CD4-positive, alpha-beta memory T cell (primary cell): Measurements from ENCODE around the gene RRM2. TPM values are rescaled to one million over a fixed set of nuclear protein-coding genes. Genes with fewer than 3 reads are reported as not detected.
"Not testable (repeated sequence)": the region's sequence is repeated elsewhere in the genome, so short reads cannot be mapped to it uniquely, and the experiment has no call there.

Source experiments
- CTCF ChIA-PET: fragments of 350-600 bp; sonication (Branson Sonifier 250); formaldehyde crosslinking; loops from one replicate; lab custom pipeline; 2021; ENCODE audit warnings: inconsistent platforms; ENCODE audit not compliant: partially characterized antibody; lab: Charles Lee
- POLR2A ChIA-PET: fragments of 350-600 bp; sonication (Branson Sonifier 250); formaldehyde crosslinking; loops from one replicate; lab custom pipeline; 2021; ENCODE audit not compliant: partially characterized antibody; lab: Charles Lee
- DNase-seq, 5 donors: peaks; one replicate each; pipeline versions ENCODE4 v3.0.0 to v3.0.0-alpha.2; 2020 to 2022; ENCODE audit warnings: mixed read lengths in 1 of 5
- H3K27ac ChIP-seq: one replicate; pipeline ENCODE4 v1.7.0; 2013; ENCODE audit warnings: low read depth, low read length
- H3K27me3 ChIP-seq: 2 replicates; pipeline ENCODE4 v1.7.0; 2013; ENCODE audit warnings: mild to moderate bottlenecking, low read length, moderate library complexity; ENCODE audit not compliant: insufficient read depth
- H3K36me3 ChIP-seq: 2 replicates; pipeline ENCODE4 v1.7.0; 2013; ENCODE audit warnings: mild to moderate bottlenecking, low read length, moderate library complexity; ENCODE audit not compliant: insufficient read depth
- H3K4me1 ChIP-seq: 2 replicates; pipeline ENCODE4 v1.7.0; 2013; ENCODE audit warnings: mild to moderate bottlenecking, low read length, moderate library complexity; ENCODE audit not compliant: insufficient read depth
- H3K4me3 ChIP-seq, 2 donors: one replicate each; pipeline ENCODE4 v1.7.0; 2013; ENCODE audit warnings: low read length in 2 of 2, mild to moderate bottlenecking in 1 of 2
- H3K9me3 ChIP-seq, 2 donors: one replicate each; pipeline ENCODE4 v1.7.0; 2013; ENCODE audit warnings: low read length in 2 of 2, control low read depth in 1 of 2; ENCODE audit not compliant: control insufficient read depth in 1 of 2
- H3K27ac Mint-ChIP-seq, 7 donors: one replicate each; pipeline ENCODE4 v1.8.0; 2020 to 2021; ENCODE audit warnings: mixed read lengths in 7 of 7, mild to moderate bottlenecking in 6 of 7, inconsistent platforms in 3 of 7, moderate library complexity in 3 of 7
- H3K27me3 Mint-ChIP-seq, 2 donors: one replicate each; pipeline ENCODE4 v1.8.0; 2020 to 2021; ENCODE audit warnings: mixed read lengths in 2 of 2
- H3K36me3 Mint-ChIP-seq, 2 donors: one replicate each; pipeline ENCODE4 v1.8.0; 2020 to 2021; ENCODE audit warnings: mixed read lengths in 2 of 2, inconsistent platforms in 1 of 2, mild to moderate bottlenecking in 1 of 2
- H3K4me1 Mint-ChIP-seq, 4 donors: one replicate each; pipeline ENCODE4 v1.8.0; 2020 to 2021; ENCODE audit warnings: mixed read lengths in 4 of 4, mild to moderate bottlenecking in 1 of 4
- H3K4me3 Mint-ChIP-seq, 8 donors: one replicate each; pipeline ENCODE4 v1.8.0; 2020 to 2021; ENCODE audit warnings: mixed read lengths in 8 of 8, mild to moderate bottlenecking in 7 of 8, moderate library complexity in 6 of 8, inconsistent platforms in 3 of 8
- H3K9me3 Mint-ChIP-seq, 8 donors: one replicate each; pipeline ENCODE4 v1.8.0; 2020 to 2021; ENCODE audit warnings: mixed read lengths in 8 of 8, mild to moderate bottlenecking in 5 of 8, inconsistent platforms in 3 of 8, moderate library complexity in 1 of 8
- intact Hi-C: fragments of 100-400 bp; cut with micrococcal nuclease; formaldehyde crosslinking; loops from one replicate; pipeline ENCODE4 v1.15.1; 2023
- polyA plus RNA-seq, 2 donors: library from polyadenylated mRNA; unstranded; fragments of 300-500 nt; fragmentation: Illumina TruSeq; gene quantifications; one replicate each; pipeline ENCODE4 v1.2.3, GENCODE V29; 2021
- total RNA-seq, 2 experiments: library from RNA; stranded (reverse); gene quantifications; one replicate each; pipeline ENCODE4 v1.2.3, GENCODE V29; 2021

Gene RRM2
- total and polyA plus RNA-seq, 4 experiments from 2014 or later: 0.42 to 0.77 (median 0.48) TPM; not detected in 1

DNA sequence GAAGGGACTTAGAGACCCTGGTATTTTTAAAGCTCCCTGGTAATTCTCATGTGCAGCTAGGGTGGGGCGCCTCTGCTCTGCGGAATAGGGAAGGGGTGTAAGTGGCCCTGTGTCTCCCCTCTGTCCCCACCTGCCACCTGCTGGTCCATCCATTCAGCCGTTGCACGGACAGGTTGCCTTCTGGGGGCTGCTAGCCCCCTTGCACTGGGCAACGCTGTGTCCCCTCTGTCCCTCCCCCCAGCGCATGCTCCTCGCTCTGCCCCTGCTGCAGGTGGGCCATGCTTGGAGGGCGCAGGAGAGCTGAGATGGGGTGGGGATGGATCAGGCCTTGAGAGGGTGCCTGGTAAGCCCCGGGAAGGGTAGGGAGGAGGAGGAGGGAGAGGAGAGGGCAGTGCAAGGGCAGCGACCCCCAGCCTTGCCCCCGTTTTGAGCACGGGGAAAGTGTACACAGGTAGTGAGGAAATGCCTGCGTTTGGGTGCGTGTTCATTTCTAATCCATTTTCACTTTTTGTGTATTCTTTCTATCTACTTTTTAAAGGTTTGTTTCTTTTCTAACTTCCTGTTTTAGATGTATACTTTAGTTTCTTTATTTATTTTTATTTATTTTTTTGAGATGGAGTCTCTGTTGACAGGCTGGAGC lies 23.9 kb downstream of the RRM2 start:
- POLR2A ChIA-PET: interaction anchor here (0.7 kb wide), 1 partner anchor 54 kb away, joined by 3 read pairs; no protein-coding TSS in a partner anchor
- no peaks in the 10 kb centered on the region for H3K27me3 Mint-ChIP-seq
- no peak for DNase-seq
- H3K36me3 Mint-ChIP-seq: no peaks in the 10 kb centered on the region
- no peak overlapping the region for H3K27ac ChIP-seq
- H3K4me1 Mint-ChIP-seq: peaks cover 15 to 36% (median 18%) of the 10 kb centered on the region in 4 donors
- H3K4me1 ChIP-seq: peaks cover 15% of the 10 kb centered on the region
- no peaks in the 10 kb centered on the region for H3K9me3 Mint-ChIP-seq
- no peaks in the 10 kb centered on the region for H3K9me3 ChIP-seq
- H3K4me3 Mint-ChIP-seq: no peak overlapping the region
- H3K27ac Mint-ChIP-seq: no peak overlapping the region
- intact Hi-C loops: no loop called here
- no peaks in the 10 kb centered on the region for H3K36me3 ChIP-seq
- H3K4me3 ChIP-seq: no peak overlapping the region
- H3K27me3 ChIP-seq: no peaks in the 10 kb centered on the region
- CTCF ChIA-PET: interaction anchor here (1.0 kb wide), 1 partner anchor 288 kb away, joined by 3 read pairs; no protein-coding TSS in a partner anchor

- intact Hi-C loops, H3K27ac Mint-ChIP-seq, H3K27me3 ChIP-seq, H3K9me3 ChIP-seq, H3K4me3 ChIP-seq, DNase-seq, H3K9me3 Mint-ChIP-seq, H3K36me3 Mint-ChIP-seq, H3K27me3 Mint-ChIP-seq, H3K4me3 Mint-ChIP-seq, H3K27ac ChIP-seq, H3K4me1 ChIP-seq, H3K36me3 ChIP-seq: not testable (repeated sequence)
- ChIA-PET CTCF (interaction anchor here (1.0 to 1.8 kb wide), 2 partner anchors 262 to 288 kb away, joined by 3 to 6 read pairs; no protein-coding TSS in a partner anchor), POLR2A (interaction anchor here (0.7 kb wide), 1 partner anchor 54 kb away, joined by 3 read pairs; no protein-coding TSS in a partner anchor)
- H3K4me1 Mint-ChIP-seq: peaks cover 9 to 29% (median 13%) of the 10 kb centered on the region in 4 donors
These were observed 24.6 kb downstream of the RRM2 start for GRCh38 chr2:10147050-10147660.

DNA sequence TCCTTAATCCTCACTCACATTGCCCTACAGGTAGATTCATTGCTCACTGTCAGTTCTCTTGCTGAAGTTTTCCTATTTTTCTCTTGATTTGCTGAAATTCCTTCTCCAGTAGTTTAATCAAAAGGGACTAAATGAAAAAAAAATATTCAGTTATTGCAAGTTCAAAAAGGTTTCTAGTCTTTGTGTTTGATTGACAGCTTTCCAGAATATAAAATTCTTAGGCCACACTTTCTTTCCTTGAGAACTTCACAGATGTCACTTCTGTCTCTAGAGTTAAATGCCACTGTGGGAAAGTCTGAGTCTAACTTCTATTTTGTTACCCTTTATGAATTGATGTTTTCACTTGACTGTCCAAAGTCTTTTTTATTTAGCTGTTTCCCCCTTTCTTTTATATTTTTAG lies 25.7 kb downstream of the RRM2 start:
- Mint-ChIP-seq H3K27me3 (no peaks in the 10 kb centered on the region), H3K27ac (peak overlapping the region in 3 of 7 donors; percentile 29 to 64 (median 37)), H3K4me3 (no peak overlapping the region), H3K36me3 (no peaks in the 10 kb centered on the region), H3K4me1 (peaks cover 6 to 26% (median 9%) of the 10 kb centered on the region in 4 donors), H3K9me3 (no peaks in the 10 kb centered on the region)
- DNase-seq: no peak
- intact Hi-C loops: no loop called here
- no peak overlapping the region for H3K27ac ChIP-seq
- H3K4me3 ChIP-seq: no peak overlapping the region
- H3K36me3 ChIP-seq: no peaks in the 10 kb centered on the region
- no peaks in the 10 kb centered on the region for H3K9me3 ChIP-seq
- ChIA-PET POLR2A (interaction anchor here (0.6 kb wide), 1 partner anchor 11 kb away, joined by 3 read pairs; no protein-coding TSS in a partner anchor), CTCF (interaction anchor here (1.2 to 1.8 kb wide), 2 partner anchors 24 to 261 kb away, joined by 3 to 6 read pairs; no protein-coding TSS in a partner anchor)
- no peaks in the 10 kb centered on the region for H3K27me3 ChIP-seq
- H3K4me1 ChIP-seq: peaks cover 4% of the 10 kb centered on the region

GRCh38 chr2:10149635-10150034 lies 27.1 kb downstream of the RRM2 start:
- Mint-ChIP-seq H3K27ac (peak overlapping the region in 1 of 7 donors; percentile 46), H3K27me3 (no peaks in the 10 kb centered on the region)
- DNase-seq: no peak

DNA sequence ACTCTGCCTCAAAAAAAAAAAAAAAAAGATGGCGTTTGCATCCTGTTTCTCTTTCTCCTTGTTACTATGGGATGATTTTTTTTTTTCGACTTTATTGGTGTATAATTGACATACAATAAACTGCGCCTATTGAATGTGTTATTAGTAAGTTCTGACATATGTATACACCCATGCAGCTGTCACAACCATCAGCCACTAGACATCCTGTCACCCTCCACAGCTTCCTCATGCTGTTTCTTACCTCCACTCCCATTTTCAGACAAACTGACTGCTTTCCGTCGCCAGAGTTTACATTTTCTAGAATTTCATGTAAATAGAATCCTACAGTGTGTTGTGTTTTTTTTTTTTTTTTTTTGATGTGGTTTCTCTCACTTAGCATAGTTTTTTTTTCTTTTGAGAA lies 27.9 kb downstream of the RRM2 start:
- H3K27ac ChIP-seq: no peak overlapping the region
- no peaks in the 10 kb centered on the region for H3K36me3 ChIP-seq
- peak overlapping the region in 5 of 7 donors; percentile 18 to 77 (median 50) for H3K27ac Mint-ChIP-seq
- no peaks in the 10 kb centered on the region for H3K36me3 Mint-ChIP-seq
- no peak overlapping the region for H3K4me3 ChIP-seq
- intact Hi-C loops: no loop called here
- DNase-seq: peak in 1 of 5 donors; percentile 16
- H3K27me3 Mint-ChIP-seq: no peaks in the 10 kb centered on the region
- no peaks in the 10 kb centered on the region for H3K9me3 Mint-ChIP-seq
- H3K4me1 ChIP-seq: peaks cover 4% of the 10 kb centered on the region
- H3K4me1 Mint-ChIP-seq: peaks cover 6 to 22% (median 9%) of the 10 kb centered on the region in 4 donors
- H3K27me3 ChIP-seq: no peaks in the 10 kb centered on the region
- H3K4me3 Mint-ChIP-seq: peak overlapping the region in 3 of 8 donors; percentile 13 to 37 (median 18)
- H3K9me3 ChIP-seq: no peaks in the 10 kb centered on the region
- POLR2A ChIA-PET: no interaction called here
- CTCF ChIA-PET: interaction anchor here (1.2 kb wide), 1 partner anchor 285 kb away, joined by 3 read pairs; no protein-coding TSS in a partner anchor

More at GRCh38 chr2:10149635-10150034, 27.1 kb downstream of the RRM2 start:
- H3K4me3 Mint-ChIP-seq: peak overlapping the region in 1 of 8 donors; percentile 19
- H3K9me3 Mint-ChIP-seq: no peaks in the 10 kb centered on the region
- H3K27ac ChIP-seq: no peak overlapping the region
- no peak overlapping the region for H3K4me3 ChIP-seq
- intact Hi-C loops: no loop called here
- CTCF ChIA-PET: interaction anchor here (1.2 kb wide), 1 partner anchor 285 kb away, joined by 3 read pairs; no protein-coding TSS in a partner anchor
- H3K36me3 Mint-ChIP-seq: no peaks in the 10 kb centered on the region
- no peaks in the 10 kb centered on the region for H3K9me3 ChIP-seq
- H3K4me1 ChIP-seq: peaks cover 4% of the 10 kb centered on the region
- peaks cover 6 to 26% (median 9%) of the 10 kb centered on the region in 4 donors for H3K4me1 Mint-ChIP-seq
- no peaks in the 10 kb centered on the region for H3K36me3 ChIP-seq
- no peaks in the 10 kb centered on the region for H3K27me3 ChIP-seq
- POLR2A ChIA-PET: no interaction called here

DNA sequence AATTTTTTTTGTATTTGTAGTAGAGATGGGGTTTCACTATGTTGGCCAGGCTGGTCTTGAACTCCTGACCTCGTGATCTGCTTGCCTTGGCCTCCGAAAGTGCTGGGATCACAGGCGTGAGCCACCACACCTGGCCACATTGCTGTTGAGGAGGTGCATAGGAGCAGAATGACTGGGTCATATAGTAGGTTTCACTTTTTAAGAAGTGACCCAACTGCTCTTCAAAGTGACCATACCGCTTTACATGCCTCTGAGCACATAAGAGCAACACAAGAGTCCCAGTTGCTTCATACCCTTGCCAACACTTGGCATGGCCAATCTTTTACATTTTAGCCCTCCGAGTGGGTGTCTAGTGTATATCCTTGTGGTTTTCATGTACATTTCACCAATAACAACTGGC lies 28.9 kb downstream of the RRM2 start:
- H3K27ac ChIP-seq: no peak overlapping the region
- ChIA-PET POLR2A (no interaction called here), CTCF (interaction anchor here (0.9 to 1.2 kb wide), 3 partner anchors 11 to 283 kb away, joined by 3 read pairs; no protein-coding TSS in a partner anchor)
- H3K4me1 Mint-ChIP-seq: peaks cover 6 to 22% (median 9%) of the 10 kb centered on the region in 4 donors
- H3K4me3 ChIP-seq: no peak overlapping the region
- intact Hi-C loops: no loop called here
- no peak for DNase-seq
- H3K9me3 ChIP-seq: no peaks in the 10 kb centered on the region
- H3K27ac Mint-ChIP-seq: no peak overlapping the region
- H3K27me3 ChIP-seq: no peaks in the 10 kb centered on the region
- H3K4me3 Mint-ChIP-seq: no peak overlapping the region
- H3K36me3 ChIP-seq: no peaks in the 10 kb centered on the region
- no peaks in the 10 kb centered on the region for H3K36me3 Mint-ChIP-seq
- no peaks in the 10 kb centered on the region for H3K27me3 Mint-ChIP-seq
- no peaks in the 10 kb centered on the region for H3K9me3 Mint-ChIP-seq
- H3K4me1 ChIP-seq: peaks cover 4% of the 10 kb centered on the region

GRCh38 chr2:10157293-10157692 lies 34.8 kb downstream of the RRM2 start:
- no peak for DNase-seq
- Histone ChIP-seq H3K36me3 (no peaks in the 10 kb centered on the region), H3K9me3 (no peaks in the 10 kb centered on the region), H3K4me1 (peaks cover 7% of the 10 kb centered on the region), H3K27ac (no peak overlapping the region), H3K4me3 (no peak overlapping the region), H3K27me3 (no peaks in the 10 kb centered on the region)
- intact Hi-C loops: no loop called here
- Mint-ChIP-seq H3K27ac (no peak overlapping the region), H3K4me1 (peaks cover 4 to 12% (median 8%) of the 10 kb centered on the region in 4 donors), H3K36me3 (no peaks in the 10 kb centered on the region), H3K27me3 (no peaks in the 10 kb centered on the region), H3K4me3 (no peak overlapping the region), H3K9me3 (no peaks in the 10 kb centered on the region)
- ChIA-PET CTCF (interaction anchor here (0.6 to 4.5 kb wide), 6 partner anchors 16 to 278 kb away, joined by 3 to 19 read pairs (median 3); no protein-coding TSS in a partner anchor), POLR2A (no interaction called here)
